GM12873 (cell line): Measurements from ENCODE around the gene AGTRAP.

Source experiments
- TF ChIP-seq, protein P1 (sequence below): IDR thresholded peaks from 2 replicates; pipeline ENCODE4 v1.5.1; 2012; ENCODE audit warnings: low read depth, mild to moderate bottlenecking, moderate library complexity, low read length, control low read depth; ENCODE audit not compliant: insufficient read depth; ENCODE audit errors: missing control alignments

AGTRAP gene

DNA sequence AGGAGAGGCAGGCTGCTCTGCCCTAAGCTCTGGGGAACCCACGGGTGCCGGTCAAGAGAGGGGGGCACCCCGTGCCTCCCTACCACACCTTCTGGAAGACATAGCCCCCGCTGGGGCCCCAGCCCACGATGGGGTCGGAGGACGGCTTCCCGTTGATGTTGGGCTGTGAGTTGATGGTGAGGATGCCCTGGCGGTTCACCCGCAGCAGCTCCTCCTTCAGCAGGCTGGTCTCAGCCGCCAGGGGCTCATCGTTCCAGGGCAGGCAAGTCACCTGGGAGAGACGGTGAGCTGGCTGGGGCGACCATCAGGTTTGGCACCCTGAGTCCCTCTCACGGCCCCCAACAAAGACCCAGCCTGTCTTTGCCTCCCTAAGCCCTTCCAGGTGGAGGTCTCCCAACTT, 57.9 kb downstream of the AGTRAP start:
- TF ChIP-seq, protein P1, sequence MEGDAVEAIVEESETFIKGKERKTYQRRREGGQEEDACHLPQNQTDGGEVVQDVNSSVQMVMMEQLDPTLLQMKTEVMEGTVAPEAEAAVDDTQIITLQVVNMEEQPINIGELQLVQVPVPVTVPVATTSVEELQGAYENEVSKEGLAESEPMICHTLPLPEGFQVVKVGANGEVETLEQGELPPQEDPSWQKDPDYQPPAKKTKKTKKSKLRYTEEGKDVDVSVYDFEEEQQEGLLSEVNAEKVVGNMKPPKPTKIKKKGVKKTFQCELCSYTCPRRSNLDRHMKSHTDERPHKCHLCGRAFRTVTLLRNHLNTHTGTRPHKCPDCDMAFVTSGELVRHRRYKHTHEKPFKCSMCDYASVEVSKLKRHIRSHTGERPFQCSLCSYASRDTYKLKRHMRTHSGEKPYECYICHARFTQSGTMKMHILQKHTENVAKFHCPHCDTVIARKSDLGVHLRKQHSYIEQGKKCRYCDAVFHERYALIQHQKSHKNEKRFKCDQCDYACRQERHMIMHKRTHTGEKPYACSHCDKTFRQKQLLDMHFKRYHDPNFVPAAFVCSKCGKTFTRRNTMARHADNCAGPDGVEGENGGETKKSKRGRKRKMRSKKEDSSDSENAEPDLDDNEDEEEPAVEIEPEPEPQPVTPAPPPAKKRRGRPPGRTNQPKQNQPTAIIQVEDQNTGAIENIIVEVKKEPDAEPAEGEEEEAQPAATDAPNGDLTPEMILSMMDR: no peak

DNA sequence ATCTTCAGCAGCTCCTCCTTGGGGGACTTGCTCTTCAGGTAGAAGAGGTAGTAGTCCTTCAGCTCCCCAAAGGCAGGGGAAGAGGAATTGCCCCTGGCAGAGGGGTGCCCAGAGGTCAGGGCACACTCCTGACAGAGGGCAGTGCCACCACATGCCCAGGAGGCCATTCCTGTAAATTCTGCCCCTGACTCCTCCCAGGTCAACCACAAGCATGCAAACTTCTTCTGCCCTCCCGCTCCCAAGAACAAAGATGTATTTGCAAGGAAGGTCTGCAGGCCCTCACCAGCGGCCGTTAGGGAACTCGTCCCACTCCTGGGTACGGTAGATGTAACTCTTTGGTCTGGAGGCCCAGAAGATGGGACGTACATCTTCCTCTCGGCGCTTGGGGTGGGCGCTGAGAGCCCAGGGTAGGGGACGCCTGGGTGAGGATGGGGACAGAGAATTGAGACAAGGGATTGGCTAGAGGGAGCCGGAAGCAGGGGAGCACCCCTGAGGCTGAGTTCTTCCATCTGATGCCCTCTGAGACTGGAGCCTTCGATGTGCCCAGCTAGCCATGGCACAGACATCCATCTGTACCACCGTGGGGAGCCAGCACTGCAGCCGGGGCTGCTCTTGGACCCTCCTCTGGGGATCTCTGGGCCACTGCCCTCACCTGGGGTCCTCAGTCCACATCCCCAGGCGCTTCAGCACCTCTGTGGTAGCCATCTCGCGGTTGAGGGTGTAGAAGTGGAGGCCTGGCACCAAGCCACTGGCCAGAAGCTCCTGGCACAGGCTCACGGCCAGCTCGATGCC, 58.7 kb downstream of the AGTRAP start:
- TF ChIP-seq, protein P1: no peak

DNA sequence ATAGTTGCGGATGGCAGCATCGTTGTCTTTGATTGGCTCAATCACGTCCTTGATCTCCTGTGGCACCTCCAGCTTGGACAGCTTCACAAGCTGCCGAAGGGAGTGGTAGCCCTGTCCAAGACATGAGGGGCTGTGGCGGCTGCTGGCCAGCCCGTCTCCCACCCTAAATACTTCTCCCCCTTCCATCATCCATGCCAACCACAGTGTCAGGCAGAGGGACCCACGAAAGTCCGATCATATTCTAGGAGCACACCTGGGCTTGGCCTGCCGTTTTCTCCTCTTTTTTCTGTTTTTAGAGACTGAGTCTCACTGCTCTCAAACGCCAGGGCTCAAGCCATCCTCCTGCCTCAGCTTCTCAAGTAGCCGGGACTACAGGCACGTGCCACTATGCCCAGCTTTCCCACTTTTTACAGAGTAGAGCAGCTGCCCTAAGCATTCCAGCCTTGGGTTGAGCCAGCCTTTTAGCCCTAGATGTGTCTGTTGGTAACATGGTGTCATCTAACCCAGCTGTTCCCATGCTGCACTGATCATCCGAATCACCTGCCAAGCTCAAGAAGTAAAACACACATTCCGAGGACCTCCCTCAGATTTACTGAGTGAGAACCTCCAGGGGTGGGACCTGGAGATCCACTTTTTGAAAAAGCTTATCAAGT, 59.4 kb downstream of the AGTRAP start:
- TF ChIP-seq, protein P1: no peak

DNA sequence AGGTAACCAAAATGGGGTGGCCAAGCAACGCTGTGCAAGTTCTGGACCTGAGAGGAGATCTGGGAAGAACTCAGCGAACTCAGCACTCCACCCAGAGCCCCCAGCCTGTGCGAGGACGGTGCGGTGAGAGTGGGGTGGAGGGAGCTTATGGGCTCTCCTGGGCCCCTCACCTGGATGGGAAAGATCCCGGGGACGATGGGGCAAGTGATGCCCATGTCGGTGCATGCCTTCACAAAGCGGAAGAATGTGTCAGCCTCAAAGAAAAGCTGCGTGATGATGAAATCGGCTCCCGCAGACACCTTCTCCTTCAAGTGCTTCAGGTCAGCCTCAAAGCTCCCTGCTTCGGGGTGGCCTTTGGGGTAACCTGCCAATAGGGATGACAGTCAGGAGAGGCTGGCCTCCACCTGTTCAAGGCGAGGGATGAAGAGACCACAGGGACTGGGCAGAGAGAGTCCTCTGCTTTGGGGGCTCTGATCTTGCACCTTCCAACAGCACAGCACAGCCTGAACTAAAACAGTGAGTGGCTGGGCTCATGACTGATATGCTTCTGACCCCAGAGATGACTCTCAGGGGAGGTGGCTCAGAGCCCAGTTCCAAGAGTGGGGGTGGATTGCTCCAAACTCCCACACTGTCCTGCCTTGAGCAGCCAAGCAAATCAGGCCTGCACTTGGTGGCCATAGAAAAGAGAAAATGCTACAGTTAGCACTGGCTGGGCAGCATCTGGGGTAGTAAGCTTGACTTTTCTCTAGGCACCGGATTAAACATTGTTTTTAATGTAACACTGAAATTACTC, 60.3 kb downstream of the AGTRAP start:
- TF ChIP-seq, protein P1: no peak

DNA sequence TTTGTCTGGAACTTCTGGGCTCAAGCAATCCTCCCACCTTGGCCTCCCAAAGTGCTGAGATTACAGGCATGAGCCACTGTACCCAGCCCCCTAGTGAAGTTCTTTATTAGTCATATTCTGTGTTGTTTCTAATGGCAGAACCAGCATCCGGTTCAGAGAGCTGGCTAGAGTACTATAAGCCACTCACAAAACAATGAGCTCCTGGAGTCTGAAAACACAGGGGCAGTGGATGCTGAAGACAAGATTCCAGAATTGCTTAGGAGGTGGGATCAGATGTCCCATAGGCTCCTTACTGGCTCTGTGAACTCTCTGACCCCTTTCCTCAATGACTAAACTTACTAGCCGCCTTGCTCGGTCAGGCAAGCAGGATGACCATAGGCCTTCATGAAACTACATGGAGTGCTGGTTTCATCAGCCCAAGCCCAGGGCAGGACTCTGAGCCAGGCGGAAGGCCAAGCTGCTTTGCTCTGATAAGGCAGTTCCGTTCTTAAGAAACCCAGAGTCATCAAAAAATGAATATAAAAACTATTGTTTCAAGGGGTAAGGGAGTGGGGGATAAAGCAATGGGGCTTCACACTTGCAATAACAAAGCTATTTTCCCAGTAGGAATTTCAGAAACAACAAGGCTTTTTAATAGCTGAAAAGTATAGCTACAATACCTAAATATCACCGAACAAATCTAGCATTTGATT, 61.7 kb downstream of the AGTRAP start:
- TF ChIP-seq, protein P1: no peak

DNA sequence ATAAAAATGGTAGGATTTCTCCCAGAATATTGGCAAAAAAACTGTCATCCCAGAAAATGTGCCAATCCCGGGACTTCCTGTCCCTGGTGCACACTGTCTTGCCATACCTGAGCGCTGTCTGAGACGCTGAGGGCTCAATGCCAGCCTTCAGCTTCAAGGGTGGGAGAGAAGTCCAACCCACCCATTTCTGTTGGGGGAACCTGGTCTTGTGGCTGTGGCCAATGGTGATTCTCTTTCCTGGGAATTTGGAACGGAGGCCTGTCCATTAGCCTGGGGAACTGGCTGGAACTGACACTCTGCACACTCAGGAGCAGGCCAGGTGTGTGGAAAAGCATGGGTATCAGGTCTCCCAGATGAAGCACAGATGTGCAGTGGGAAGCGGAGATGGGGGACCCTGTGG, 63.2 kb downstream of the AGTRAP start:
- TF ChIP-seq, protein P1: no peak
